ENCODE measurements around the gene RAP1GDS1. TPM values are rescaled to one million over a fixed set of nuclear protein-coding genes. Genes with fewer than 3 reads are reported as not detected.

The RAP1GDS1 gene
- total RNA-seq, 1 experiment from 2014 or later = 31.1 TPM

GRCh38 chr4:98226396-98226795 lies 34.8 kb upstream of the RAP1GDS1 start:
- ChIA-PET POLR2A (ENCODE audit: unreplicated experiment) (no interaction called here), CTCF (no interaction called here)
- no peaks in the 10 kb centered on the region for H4K20me1 ChIP-seq (ENCODE audit: low read length)
- no TSS peak for BruUV-seq (replicated peaks)
- DNase-seq = no peak
- TF ChIP-seq CTCF (conservative IDR thresholded peaks at IDR 0.05; ENCODE audit: low read depth, low read length) (no peak), EZH2 (IDR thresholded peaks at IDR 0.05; ENCODE audit: low read length, unreplicated experiment) (no peak), EZH2phosphoT487 (IDR thresholded peaks at IDR 0.05; ENCODE audit: borderline replicate concordance, low read length) (no peak)
- no peaks in the 10 kb centered on the region for H3K9me2 ChIP-seq (replicated peaks; ENCODE audit: low read length)
- no peaks in the 10 kb centered on the region for H3K4me1 ChIP-seq (ENCODE audit: insufficient read depth, low read length)
- intact Hi-C loops (cut with micrococcal nuclease) = no loop called here
- H3K27me3 ChIP-seq (ENCODE audit: low read length) = no peaks in the 10 kb centered on the region
- H3K4me2 ChIP-seq (ENCODE audit: low read length) = no peak overlapping the region
- no peak overlapping the region for H3K27ac ChIP-seq (ENCODE audit: low read length)
- no peak overlapping the region for H3K4me3 ChIP-seq (ENCODE audit: low read length)
- no peaks in the 10 kb centered on the region for H3K79me2 ChIP-seq (ENCODE audit: low read length)
- H3K36me3 ChIP-seq (ENCODE audit: low read depth, low read length) = no peaks in the 10 kb centered on the region
- H2AFZ ChIP-seq (ENCODE audit: low read length) = no peak overlapping the region
- H3K9me3 ChIP-seq (ENCODE audit: low read length) = no peaks in the 10 kb centered on the region
- no peaks in the 10 kb centered on the region for H3F3A ChIP-seq (ENCODE audit: low read length, unreplicated experiment)
- H3K9ac ChIP-seq (ENCODE audit: low read length) = no peak overlapping the region
- ATAC-seq = no peak

- Histone ChIP-seq H4K20me1 (ENCODE audit: low read length) (no peaks in the 10 kb centered on the region), H3K4me3 (ENCODE audit: low read length) (no peak overlapping the region), H3K9me2 (replicated peaks; ENCODE audit: low read length) (no peaks in the 10 kb centered on the region), H3K4me1 (ENCODE audit: insufficient read depth, low read length) (no peaks in the 10 kb centered on the region), H3F3A (ENCODE audit: low read length, unreplicated experiment) (no peaks in the 10 kb centered on the region), H2AFZ (ENCODE audit: low read length) (no peak overlapping the region), H3K79me2 (ENCODE audit: low read length) (no peaks in the 10 kb centered on the region), H3K9ac (ENCODE audit: low read length) (no peak overlapping the region), H3K27me3 (ENCODE audit: low read length) (no peaks in the 10 kb centered on the region), H3K4me2 (ENCODE audit: low read length) (no peak overlapping the region), H3K27ac (ENCODE audit: low read length) (no peak overlapping the region), H3K36me3 (ENCODE audit: low read depth, low read length) (no peaks in the 10 kb centered on the region), H3K9me3 (ENCODE audit: low read length) (no peaks in the 10 kb centered on the region)
- intact Hi-C loops (cut with micrococcal nuclease) = no loop called here
- ATAC-seq (no peak), DNase-seq (no peak)
- BruUV-seq (replicated peaks) = no TSS peak
- POLR2A ChIA-PET (ENCODE audit: unreplicated experiment) = no interaction called here
- no peak for TF ChIP-seq EZH2 (IDR thresholded peaks at IDR 0.05; ENCODE audit: low read length, unreplicated experiment)
- CTCF ChIA-PET = no interaction called here
Observed at GRCh38 chr4:98230961-98231360, 30.2 kb upstream of the RAP1GDS1 start.

- no peaks in the 10 kb centered on the region for H3K27me3 ChIP-seq (ENCODE audit: low read length)
- H3K9me2 ChIP-seq (replicated peaks; ENCODE audit: low read length) = no peaks in the 10 kb centered on the region
- intact Hi-C loops (cut with micrococcal nuclease) = no loop called here
- DNase-seq (peak; percentile 11), ATAC-seq (no peak)
- no peaks in the 10 kb centered on the region for H3K4me1 ChIP-seq (ENCODE audit: insufficient read depth, low read length)
- H3K27ac ChIP-seq (ENCODE audit: low read length) = no peak overlapping the region
- no peaks in the 10 kb centered on the region for H3K9me3 ChIP-seq (ENCODE audit: low read length)
- no peaks in the 10 kb centered on the region for H3K79me2 ChIP-seq (ENCODE audit: low read length)
- no peaks in the 10 kb centered on the region for H3K36me3 ChIP-seq (ENCODE audit: low read depth, low read length)
- no peaks in the 10 kb centered on the region for H4K20me1 ChIP-seq (ENCODE audit: low read length)
- TF ChIP-seq CTCF (conservative IDR thresholded peaks at IDR 0.05; ENCODE audit: low read depth, low read length) = no peak
- no peak for TF ChIP-seq EZH2 (IDR thresholded peaks at IDR 0.05; ENCODE audit: low read length, unreplicated experiment)
- TF ChIP-seq EZH2phosphoT487 (IDR thresholded peaks at IDR 0.05; ENCODE audit: borderline replicate concordance, low read length) = no peak
- no peak overlapping the region for H3K9ac ChIP-seq (ENCODE audit: low read length)
- no peak overlapping the region for H3K4me3 ChIP-seq (ENCODE audit: low read length)
- H2AFZ ChIP-seq (ENCODE audit: low read length) = no peak overlapping the region
- H3K4me2 ChIP-seq (ENCODE audit: low read length) = no peak overlapping the region
- ChIA-PET CTCF (no interaction called here), POLR2A (ENCODE audit: unreplicated experiment) (no interaction called here)
- no peaks in the 10 kb centered on the region for H3F3A ChIP-seq (ENCODE audit: low read length, unreplicated experiment)
- no TSS peak for BruUV-seq (replicated peaks)
Observed at GRCh38 chr4:98232202-98232601, 29.0 kb upstream of the RAP1GDS1 start.
